Loucy (cell line): Measurements from ENCODE around the gene SLC22A3.

Experiments used
- H2AFZ ChIP-seq: fragments of 200-600 bp; sonication (generic); 2 replicates; pipeline ENCODE4 v1.6.0; 2016; ENCODE audit warnings: antibody characterized with exemption, mild to moderate bottlenecking, low read length, moderate library complexity
- H3F3A ChIP-seq: fragments of 200-600 bp; 2 replicates; pipeline ENCODE4 v1.6.0; 2016; ENCODE audit warnings: antibody characterized with exemption, low read depth, mild to moderate bottlenecking
- H3K27me3 ChIP-seq: fragments of 200-600 bp; sonication (generic); 2 replicates; pipeline ENCODE4 v1.6.1; 2014; ENCODE audit warnings: low read length, mild to moderate bottlenecking; ENCODE audit not compliant: insufficient read depth, poor library complexity, severe bottlenecking
- H3K36me3 ChIP-seq: fragments of 200-600 bp; sonication (generic); 2 replicates; pipeline ENCODE4 v1.6.1; 2016; ENCODE audit warnings: low read length; ENCODE audit not compliant: insufficient read depth
- H3K4me1 ChIP-seq: fragments of 200-600 bp; sonication (generic); 2 replicates; pipeline ENCODE4 v1.5.1; 2014; ENCODE audit warnings: low read length, mild to moderate bottlenecking; ENCODE audit not compliant: insufficient read depth, poor library complexity, severe bottlenecking
- H3K4me2 ChIP-seq: fragments of 200-600 bp; sonication (generic); 2 replicates; pipeline ENCODE4 v1.6.0; 2014; ENCODE audit warnings: antibody characterized with exemption, low read length, low read depth, mild to moderate bottlenecking; ENCODE audit not compliant: poor library complexity, severe bottlenecking
- H3K4me3 ChIP-seq: fragments of 200-600 bp; sonication (generic); 2 replicates; pipeline ENCODE4 v1.5.1; 2014; ENCODE audit warnings: low read length, mild to moderate bottlenecking, mixed read lengths; ENCODE audit not compliant: poor library complexity, severe bottlenecking
- H3K79me2 ChIP-seq: fragments of 200-600 bp; sonication (generic); 2 replicates; pipeline ENCODE4 v1.6.1; 2014; ENCODE audit warnings: low read length; ENCODE audit not compliant: insufficient read depth
- H3K9ac ChIP-seq: fragments of 200-600 bp; sonication (generic); 2 replicates; pipeline ENCODE4 v1.6.0; 2014; ENCODE audit warnings: mild to moderate bottlenecking, low read depth, low read length, moderate library complexity; ENCODE audit not compliant: poor library complexity, severe bottlenecking
- H3K9me2 ChIP-seq: fragments of 200-600 bp; sonication (generic); replicated peaks from 2 replicates; pipeline ENCODE4 v1.6.1; 2016; ENCODE audit warnings: low read depth, low read length, mixed read lengths
- H3K9me3 ChIP-seq: fragments of 200-600 bp; sonication (generic); 2 replicates; pipeline ENCODE4 v1.6.1; 2014; ENCODE audit warnings: mild to moderate bottlenecking, antibody characterized with exemption, low read length, low read depth; ENCODE audit not compliant: insufficient read depth
- H4K20me1 ChIP-seq: fragments of 200-600 bp; sonication (generic); 2 replicates; pipeline ENCODE4 v1.6.0; 2014; ENCODE audit warnings: antibody characterized with exemption, low read length, mild to moderate bottlenecking; ENCODE audit not compliant: insufficient read depth, poor library complexity, severe bottlenecking
- EZH2phosphoT487 ChIP-seq: fragments of 200-600 bp; IDR thresholded peaks from 2 replicates; pipeline ENCODE4 v1.6.1; 2018; ENCODE audit warnings: antibody characterized with exemption, mild to moderate bottlenecking, moderate library complexity, borderline replicate concordance
- TF ChIP-seq, protein P1 (sequence below): fragments of 200-600 bp; sonication (generic); conservative IDR thresholded peaks from 2 replicates; pipeline ENCODE4 v1.5.1; 2014; ENCODE audit warnings: mild to moderate bottlenecking, antibody characterized with exemption, low read length

Gene SLC22A3

GRCh38 chr6:160358225-160359119, 10.3 kb downstream of the SLC22A3 start:
- H3F3A ChIP-seq, result no peaks in the 10 kb centered on the region
- no peaks in the 10 kb centered on the region for H3K9me2 ChIP-seq
- H3K79me2 ChIP-seq, result no peaks in the 10 kb centered on the region
- no peaks in the 10 kb centered on the region for H3K36me3 ChIP-seq
- H4K20me1 ChIP-seq, result no peaks in the 10 kb centered on the region
- TF ChIP-seq EZH2phosphoT487, result no peak
- TF ChIP-seq, protein P1, sequence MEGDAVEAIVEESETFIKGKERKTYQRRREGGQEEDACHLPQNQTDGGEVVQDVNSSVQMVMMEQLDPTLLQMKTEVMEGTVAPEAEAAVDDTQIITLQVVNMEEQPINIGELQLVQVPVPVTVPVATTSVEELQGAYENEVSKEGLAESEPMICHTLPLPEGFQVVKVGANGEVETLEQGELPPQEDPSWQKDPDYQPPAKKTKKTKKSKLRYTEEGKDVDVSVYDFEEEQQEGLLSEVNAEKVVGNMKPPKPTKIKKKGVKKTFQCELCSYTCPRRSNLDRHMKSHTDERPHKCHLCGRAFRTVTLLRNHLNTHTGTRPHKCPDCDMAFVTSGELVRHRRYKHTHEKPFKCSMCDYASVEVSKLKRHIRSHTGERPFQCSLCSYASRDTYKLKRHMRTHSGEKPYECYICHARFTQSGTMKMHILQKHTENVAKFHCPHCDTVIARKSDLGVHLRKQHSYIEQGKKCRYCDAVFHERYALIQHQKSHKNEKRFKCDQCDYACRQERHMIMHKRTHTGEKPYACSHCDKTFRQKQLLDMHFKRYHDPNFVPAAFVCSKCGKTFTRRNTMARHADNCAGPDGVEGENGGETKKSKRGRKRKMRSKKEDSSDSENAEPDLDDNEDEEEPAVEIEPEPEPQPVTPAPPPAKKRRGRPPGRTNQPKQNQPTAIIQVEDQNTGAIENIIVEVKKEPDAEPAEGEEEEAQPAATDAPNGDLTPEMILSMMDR, result no peak
- no peak overlapping the region for H3K9ac ChIP-seq
- no peak overlapping the region for H3K4me2 ChIP-seq
- H3K9me3 ChIP-seq, result no peaks in the 10 kb centered on the region
- no peak overlapping the region for H2AFZ ChIP-seq
- H3K4me1 ChIP-seq, result no peaks in the 10 kb centered on the region
- no peaks in the 10 kb centered on the region for H3K27me3 ChIP-seq
- H3K4me3 ChIP-seq, result no peak overlapping the region

GRCh38 chr6:160360955-160361354, 12.8 kb downstream of the SLC22A3 start:
- H3K9me3 ChIP-seq, result no peaks in the 10 kb centered on the region
- H3K4me1 ChIP-seq, result no peaks in the 10 kb centered on the region
- no peaks in the 10 kb centered on the region for H3F3A ChIP-seq
- no peaks in the 10 kb centered on the region for H3K36me3 ChIP-seq
- no peaks in the 10 kb centered on the region for H3K27me3 ChIP-seq
- H3K4me2 ChIP-seq, result no peak overlapping the region
- no peak overlapping the region for H2AFZ ChIP-seq
- TF ChIP-seq EZH2phosphoT487, result no peak
- TF ChIP-seq, protein P1, result no peak
- H3K4me3 ChIP-seq, result no peak overlapping the region
- H3K9me2 ChIP-seq, result no peaks in the 10 kb centered on the region
- H3K9ac ChIP-seq, result no peak overlapping the region
- no peaks in the 10 kb centered on the region for H3K79me2 ChIP-seq
- no peaks in the 10 kb centered on the region for H4K20me1 ChIP-seq

- H3K27me3 ChIP-seq, result no peaks in the 10 kb centered on the region
- H4K20me1 ChIP-seq, result no peaks in the 10 kb centered on the region
- no peak overlapping the region for H3K4me2 ChIP-seq
- no peaks in the 10 kb centered on the region for H3K9me3 ChIP-seq
- TF ChIP-seq, protein P1, result no peak
- no peak for TF ChIP-seq EZH2phosphoT487
- H3K4me1 ChIP-seq, result no peaks in the 10 kb centered on the region
- H3K36me3 ChIP-seq, result no peaks in the 10 kb centered on the region
- H3K9me2 ChIP-seq, result no peaks in the 10 kb centered on the region
- no peak overlapping the region for H3K4me3 ChIP-seq
- no peaks in the 10 kb centered on the region for H3K79me2 ChIP-seq
- H2AFZ ChIP-seq, result no peak overlapping the region
- H3F3A ChIP-seq, result no peaks in the 10 kb centered on the region
- no peak overlapping the region for H3K9ac ChIP-seq
These were observed 14.4 kb downstream of the SLC22A3 start for GRCh38 chr6:160362556-160362955.
